NCI-H510A (cell line): ENCODE results near the gene IFI16.
"Not testable (repeated sequence)": the region's sequence is repeated elsewhere in the genome, so short reads cannot be mapped to it uniquely, and the experiment has no call there.

ENCODE experiments used
- DNase-seq: peaks from one replicate; lab custom pipeline; 2025; lab: John Stamatoyannopoulos, UW

Gene IFI16

DNA sequence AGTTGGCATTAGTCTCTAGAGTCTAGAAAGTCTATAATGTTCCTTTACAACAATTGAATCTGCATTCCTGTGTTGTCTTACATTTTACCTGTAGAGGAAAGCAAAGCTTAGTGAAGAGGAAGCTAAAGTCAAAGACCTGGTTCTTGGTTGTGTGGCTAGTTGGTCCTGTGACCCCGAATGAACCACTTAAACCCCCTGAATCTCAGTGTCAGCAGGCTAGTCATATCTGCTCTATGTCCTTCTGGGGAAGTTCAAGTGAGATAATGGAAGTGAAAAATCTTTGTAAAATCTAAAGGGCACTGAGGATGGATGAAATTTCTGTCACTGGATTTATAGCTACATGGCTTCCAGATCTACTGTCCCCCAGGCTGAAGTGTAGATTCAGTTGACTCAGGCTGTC is 90.9 kb downstream of the IFI16 start:
- no peak for DNase-seq

DNA sequence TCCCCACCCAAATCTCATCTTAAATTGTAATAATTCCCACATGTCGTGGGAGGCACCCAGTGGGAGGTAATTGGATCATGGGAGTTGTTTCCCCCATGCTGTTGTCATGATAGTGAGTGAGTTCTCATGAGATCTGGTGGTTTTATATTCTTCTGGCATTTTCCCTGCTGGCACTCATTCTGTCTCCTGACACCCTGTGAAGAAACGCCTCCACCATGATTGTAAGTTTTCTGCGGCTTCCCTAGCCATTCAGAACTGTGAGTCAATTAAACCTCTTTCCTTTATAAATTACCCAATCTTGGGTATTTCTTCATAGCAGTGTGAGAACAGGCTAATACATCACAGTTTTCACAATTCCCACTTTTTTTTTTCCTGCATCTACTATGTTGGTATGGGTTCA is 93.3 kb downstream of the IFI16 start:
- not testable (repeated sequence) for DNase-seq
